Measurements from ENCODE around the gene PKDREJ. TPM values are rescaled to one million over a fixed set of nuclear protein-coding genes. Genes with fewer than 3 reads are reported as not detected.

PKDREJ gene
- total RNA-seq, 2 donors from 2014 or later = 0.12 to 0.13 TPM

DNA sequence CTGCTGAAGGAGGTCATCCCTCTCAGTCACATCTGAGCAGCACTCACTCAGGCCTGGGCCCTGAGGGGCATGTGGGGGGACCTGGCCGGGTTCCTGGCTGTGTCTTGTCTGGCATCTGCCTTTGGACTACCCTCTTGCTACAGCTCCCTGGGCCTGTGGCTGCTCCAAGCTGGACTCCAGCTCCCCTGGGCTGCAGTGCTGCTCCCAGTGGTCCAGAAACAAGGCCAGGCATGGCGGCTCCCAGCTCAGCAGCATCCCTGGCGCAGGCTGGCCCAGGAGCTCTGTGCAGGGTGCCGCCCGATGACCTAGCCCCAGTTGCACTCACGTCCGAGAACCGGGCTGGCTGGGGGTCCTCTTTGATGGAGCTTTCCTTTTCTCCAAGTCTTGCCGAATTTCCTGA lies 18.4 kb downstream of the PKDREJ start:
- ATAC-seq = no peak
- intact Hi-C loops (cut with DNase I) = loop anchor here in 1 of 2 donors (10.0 kb wide), 1 partner anchor 90 kb away; the partner anchor contains the start of gene PPARA
- no peak for DNase-seq

DNA sequence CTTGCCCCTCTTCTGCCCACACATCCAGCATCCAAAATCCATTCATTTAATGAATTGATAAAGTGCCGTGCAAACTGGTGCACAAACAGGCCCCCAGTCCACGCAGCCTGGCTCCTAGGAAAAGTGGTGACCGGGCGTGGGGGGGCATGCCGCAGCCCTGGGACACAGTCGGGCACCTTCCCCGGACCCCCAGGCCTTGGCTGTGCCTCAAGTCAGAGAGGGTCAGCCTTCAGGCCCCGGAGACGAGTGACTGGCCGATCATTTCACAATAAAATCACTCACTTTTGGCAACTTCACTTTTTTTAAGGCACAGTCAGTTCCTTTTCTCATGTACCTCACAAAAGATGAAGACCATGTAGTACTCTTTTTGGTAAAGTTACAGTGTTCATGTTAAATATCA lies 21.1 kb downstream of the PKDREJ start:
- intact Hi-C loops (cut with DNase I) = loop anchor here in 1 of 2 donors (10.0 kb wide), 1 partner anchor 87 kb away; the partner anchor contains the start of gene PPARA
- DNase-seq (no peak), ATAC-seq (no peak)

DNA sequence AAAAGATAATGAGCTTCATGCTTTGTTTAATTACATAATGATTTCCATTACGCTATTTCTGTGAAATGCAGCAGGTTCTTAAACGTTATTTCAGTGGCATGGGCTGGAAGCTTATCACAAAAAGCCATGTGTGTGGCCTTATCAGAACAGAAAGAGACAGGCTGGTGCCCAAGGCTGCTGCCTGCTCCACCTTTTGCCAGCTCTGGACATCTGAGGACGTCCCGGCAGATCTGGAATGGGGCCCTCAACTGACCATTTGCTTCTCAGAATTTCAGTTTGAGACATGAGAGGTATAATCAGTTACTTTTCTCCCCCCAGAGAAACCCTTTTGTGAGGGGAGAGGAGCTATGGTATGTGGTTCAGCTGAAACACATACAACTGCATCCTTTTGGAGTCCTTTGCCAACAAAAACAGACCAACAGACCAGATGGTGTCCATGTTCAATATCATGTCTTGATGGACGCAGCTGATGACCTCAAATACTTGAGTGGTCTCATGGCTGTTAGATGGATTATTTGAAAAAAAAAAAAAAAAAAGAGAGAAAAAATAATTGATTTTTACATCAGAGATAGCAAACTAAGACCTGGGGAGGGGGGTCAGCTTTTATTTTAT lies 21.6 kb downstream of the PKDREJ start:
- peak; percentile 23 to 34 for ATAC-seq
- intact Hi-C loops (cut with DNase I) = loop anchor here in 1 of 2 donors (10.0 kb wide), 1 partner anchor 87 kb away; the partner anchor contains the start of gene PPARA
- DNase-seq = peak; percentile 40

DNA sequence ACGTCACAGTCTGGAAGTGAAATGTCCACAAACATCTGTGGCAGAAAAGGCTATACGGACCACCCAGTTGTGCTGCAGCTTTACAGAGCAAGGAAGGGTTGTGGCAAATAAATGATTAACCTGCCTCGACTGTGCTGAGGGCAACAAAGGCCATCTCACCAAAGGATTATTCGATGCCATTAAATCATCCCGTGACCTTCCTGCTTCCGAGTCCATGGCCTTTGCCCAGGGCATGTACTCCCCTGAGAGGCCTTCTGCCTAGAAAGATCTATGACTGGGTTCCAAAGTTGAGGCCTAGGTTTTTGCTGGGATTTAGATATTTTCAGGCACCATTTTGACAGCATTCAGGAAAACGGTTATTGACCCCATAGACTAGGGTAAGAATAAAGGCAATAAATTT lies 22.2 kb downstream of the PKDREJ start:
- ATAC-seq = no peak
- DNase-seq = no peak
- intact Hi-C loops (cut with DNase I) = loop anchor here in 1 of 2 donors (10.0 kb wide), 1 partner anchor 86 kb away; the partner anchor contains the start of gene PPARA

DNA sequence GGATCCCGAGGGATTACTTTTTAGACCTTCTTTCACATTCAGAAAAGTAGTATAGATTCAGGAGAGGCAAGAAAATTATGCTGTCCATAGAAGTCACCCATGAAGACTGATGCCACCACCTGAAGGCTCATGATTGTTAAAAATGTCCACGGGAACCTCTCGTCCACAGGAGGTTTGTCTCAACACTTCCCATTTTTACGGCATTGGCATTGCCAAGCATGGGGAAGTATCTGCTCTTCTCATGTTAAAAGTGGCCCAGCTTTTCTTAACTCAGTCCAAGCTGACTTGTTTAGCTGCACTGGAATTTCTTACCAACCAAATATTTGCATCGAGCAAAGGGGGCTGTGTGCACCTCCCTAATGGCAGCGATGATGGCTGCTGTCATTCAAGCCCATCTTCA lies 22.6 kb downstream of the PKDREJ start:
- no peak for DNase-seq
- no peak for ATAC-seq
- intact Hi-C loops (cut with DNase I) = loop anchor here in 1 of 2 donors (10.0 kb wide), 1 partner anchor 86 kb away; the partner anchor contains the start of gene PPARA

DNA sequence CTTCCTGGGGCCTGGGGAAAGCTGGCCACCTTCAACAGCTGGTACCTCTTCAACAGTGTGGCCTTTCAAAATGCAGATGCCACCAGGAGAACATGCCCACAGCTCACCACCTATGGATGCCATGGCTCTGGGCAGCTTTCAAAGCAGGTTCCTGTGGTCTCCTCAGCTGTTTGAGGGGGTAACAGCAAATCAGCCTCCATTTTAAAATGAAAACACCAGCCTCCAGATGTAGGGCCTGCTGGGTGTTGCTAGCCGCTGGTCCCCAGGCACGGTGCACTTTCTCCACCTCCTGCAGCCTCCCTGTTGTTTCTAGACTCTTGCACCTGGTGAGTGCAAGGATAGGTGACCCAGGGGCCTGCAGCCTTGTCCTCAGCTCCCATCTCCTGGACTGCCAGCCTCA lies 23.1 kb downstream of the PKDREJ start:
- no peak for ATAC-seq
- intact Hi-C loops (cut with DNase I) = loop anchor here in 1 of 2 donors (10.0 kb wide), 1 partner anchor 85 kb away; the partner anchor contains the start of gene PPARA
- no peak for DNase-seq

DNA sequence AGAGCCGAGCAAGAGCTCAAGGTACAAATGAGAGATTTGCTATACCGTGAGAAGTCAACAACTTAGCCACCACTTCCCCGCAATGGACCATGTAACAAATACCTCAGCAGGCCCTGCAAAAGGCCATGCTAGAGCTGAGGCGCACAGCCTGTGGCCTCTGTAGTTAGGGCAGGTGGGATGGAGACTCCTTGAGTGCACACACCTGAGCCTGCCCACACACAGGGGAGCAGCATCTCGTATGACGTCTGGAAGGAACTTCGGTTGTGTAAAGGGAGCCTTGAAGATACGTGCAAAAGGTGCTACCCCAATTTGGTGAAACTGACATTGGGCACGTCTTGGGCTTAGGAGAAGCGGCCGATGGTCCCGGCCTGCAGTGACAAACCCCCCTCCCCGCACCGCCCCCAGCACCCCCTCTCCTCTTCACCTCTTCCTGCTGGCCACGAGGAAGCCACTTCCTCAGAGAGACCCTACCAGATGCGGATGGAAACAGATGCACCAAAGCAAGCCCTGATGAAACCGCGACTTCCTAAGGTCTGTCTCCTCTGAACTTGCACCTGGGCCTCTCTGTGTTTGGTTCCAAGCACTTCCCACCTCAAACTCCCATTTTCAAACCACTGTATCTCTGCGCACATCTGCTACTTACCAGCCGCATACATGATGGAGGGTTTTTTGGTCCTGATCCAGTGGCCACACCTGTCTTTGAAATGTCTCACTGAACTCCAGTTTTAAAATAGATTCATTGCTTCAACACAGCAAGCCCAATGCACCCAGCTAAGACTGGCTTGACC lies 23.7 kb downstream of the PKDREJ start:
- ATAC-seq (no peak), DNase-seq (no peak)
- intact Hi-C loops (cut with DNase I) = loop anchor here in 1 of 2 donors (10.0 kb wide), 1 partner anchor 85 kb away; the partner anchor contains the start of gene PPARA

DNA sequence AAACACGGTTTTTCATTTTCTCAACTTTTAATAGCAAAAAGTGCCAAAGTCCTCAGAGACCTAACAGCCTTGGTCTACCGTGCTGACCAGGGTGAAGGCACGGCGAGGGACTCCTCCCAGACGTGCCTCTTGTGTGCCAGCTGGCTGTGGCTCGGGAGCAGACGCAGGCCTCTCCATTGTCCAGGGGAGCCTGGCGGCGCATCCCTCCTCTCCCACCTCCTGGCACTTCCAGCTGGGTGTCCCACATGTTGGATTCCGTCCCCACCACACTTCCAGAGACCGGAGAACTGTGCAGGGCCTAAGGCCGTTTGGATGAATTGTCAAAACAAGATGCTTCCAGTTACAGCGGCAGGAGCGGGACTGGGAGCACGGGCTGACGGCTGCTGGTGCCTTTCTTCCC lies 24.6 kb downstream of the PKDREJ start:
- ATAC-seq = peak; percentile 24 to 42
- intact Hi-C loops (cut with DNase I) = no loop called here
- DNase-seq = no peak

DNA sequence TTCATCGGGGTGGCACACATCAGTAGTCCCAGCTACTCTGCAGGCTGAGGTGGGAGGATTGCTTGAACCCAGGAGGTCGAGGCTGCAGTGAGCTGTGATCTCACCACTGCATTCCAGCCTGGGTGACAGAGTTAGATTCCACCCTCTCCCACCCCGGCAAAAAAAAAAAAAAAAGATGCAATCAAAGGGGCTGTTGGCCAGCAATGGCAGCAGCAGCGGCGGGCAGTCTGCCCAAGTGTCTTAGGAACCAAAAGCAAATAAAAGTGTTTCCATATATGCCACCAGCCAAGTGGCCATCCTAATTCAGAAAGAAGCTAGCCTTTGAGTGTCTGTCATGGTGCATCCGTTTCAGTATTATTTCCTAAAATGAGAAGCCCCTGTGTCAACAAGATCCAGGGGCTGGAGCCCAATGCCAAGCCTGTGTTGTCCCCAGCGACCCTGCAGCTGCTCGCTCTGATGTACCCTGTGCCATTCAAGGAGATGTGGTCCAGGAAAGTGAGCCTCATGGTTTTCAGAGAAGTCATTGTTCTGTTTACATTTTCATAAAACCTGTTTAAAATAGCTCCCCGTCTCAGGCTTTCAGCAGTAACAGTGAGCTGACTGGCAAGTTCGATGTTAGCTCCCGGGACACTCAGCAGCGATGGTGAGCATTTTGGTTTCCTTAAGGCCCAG lies 25.6 kb downstream of the PKDREJ start:
- intact Hi-C loops (cut with DNase I) = no loop called here
- ATAC-seq (peak in 1 of 2 donors; percentile 9), DNase-seq (peak; percentile 67)

DNA sequence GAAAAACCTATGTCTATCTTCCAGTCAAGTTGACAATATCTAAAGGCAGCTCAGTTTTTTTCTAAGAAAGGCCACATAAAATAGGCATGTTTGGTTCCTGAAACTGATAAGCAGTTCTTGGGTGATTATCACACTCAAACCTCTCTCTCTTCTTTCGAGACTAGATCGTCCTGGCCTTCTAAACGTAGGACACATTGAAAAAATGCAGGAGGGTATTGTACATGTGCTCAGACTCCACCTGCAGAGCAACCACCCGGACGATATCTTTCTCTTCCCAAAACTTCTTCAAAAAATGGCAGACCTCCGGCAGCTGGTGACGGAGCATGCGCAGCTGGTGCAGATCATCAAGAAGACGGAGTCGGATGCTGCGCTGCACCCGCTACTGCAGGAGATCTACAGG lies 28.2 kb downstream of the PKDREJ start:
- intact Hi-C loops (cut with DNase I) = no loop called here
- ATAC-seq (no peak), DNase-seq (no peak)

DNA sequence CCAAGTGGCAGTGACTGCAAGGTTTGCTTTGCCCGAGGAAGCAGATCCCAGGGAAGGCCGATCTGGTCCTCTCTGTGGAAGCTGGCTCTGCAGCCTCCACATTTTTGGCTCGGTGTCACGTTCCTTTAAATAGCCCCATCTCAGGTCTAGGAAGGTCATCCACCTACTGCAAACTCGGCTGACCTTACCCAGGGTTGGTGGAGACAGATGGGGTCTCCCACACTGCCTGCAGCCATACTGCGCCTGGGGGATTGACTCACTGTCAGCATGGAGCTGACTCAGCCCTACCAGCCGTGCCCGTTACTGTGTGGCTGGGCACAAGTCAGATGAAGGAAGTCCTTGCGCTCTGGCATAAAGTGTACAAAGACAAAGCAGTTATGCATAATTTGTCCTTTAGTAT lies 29.9 kb downstream of the PKDREJ start:
- intact Hi-C loops (cut with DNase I) = no loop called here
- DNase-seq (peak; percentile 61), ATAC-seq (peak; percentile 86 to 95)

DNA sequence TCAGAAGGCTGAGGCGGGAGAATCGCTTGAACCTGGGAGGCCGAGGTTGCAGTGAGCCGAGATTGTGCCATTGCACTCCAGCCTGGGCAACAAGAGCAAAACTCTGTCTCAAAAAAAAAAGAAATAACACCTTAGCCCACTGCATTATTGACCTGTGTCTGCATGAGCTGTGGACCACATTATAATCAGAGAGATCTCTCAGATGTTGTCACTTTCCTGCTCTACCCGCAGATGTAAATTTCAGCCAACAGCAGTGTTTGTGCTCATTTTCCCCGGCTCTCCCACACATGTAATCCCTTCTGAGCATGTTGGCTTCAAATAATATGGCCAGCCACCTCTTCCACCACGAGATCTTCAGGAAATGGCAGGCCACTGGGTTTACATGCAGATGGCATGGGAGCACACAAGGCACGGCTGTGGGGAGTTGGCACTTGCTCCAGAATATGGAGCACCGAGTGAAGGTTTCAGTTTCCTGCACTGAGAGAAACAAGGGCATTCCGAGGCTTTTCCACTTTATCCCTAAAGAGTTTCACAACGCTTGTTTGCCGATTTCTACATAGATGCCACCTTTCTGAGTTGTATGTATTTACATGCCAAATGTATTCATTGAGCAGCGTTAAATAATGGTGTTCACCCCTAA lies 32.8 kb downstream of the PKDREJ start:
- ATAC-seq = no peak
- intact Hi-C loops (cut with DNase I) = no loop called here

DNA sequence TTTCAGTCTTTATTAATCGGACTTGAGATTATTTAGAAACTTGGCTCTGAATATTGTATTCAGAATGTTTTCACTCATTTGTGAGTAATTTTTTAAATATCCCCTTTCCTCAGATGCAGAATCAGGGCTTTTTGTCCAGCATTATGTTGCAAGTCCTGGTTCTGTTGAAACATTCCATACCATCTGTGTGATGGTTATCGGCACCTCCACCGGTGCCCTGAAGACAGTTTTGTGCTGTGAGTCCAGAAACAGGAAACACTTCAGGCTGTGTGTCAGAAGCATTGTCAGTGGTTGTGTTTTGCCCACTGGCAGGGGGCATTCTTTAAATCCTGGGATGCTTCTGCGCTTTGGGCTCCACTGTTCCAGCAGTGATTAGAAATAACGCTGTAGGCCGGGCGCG lies 33.4 kb downstream of the PKDREJ start:
- intact Hi-C loops (cut with DNase I) = no loop called here
- no peak for ATAC-seq
- DNase-seq = no peak

More for the DNA sequence above, 32.8 kb downstream of the PKDREJ start:
- no peak for DNase-seq

DNA sequence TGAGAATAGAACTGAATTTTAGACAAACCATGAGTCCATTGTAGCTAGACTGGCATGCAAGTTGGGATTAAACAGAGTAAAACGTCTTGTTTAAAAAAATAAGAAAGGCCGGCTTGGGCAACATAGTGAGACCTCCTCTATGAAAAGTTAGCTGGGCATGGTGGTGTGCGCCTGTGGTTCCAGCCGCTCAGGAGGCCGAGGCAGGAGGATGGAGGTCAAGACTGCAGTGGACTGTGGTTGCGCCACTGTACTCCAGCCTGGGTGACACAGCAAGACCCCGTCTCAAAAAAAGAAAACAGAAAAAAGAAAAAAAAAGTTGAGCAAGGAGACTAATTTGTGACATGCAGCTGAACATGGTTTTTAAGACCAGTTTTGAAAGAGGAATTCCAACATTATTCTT lies 36.6 kb downstream of the PKDREJ start:
- no peak for ATAC-seq
- DNase-seq = no peak
- intact Hi-C loops (cut with DNase I) = no loop called here

DNA sequence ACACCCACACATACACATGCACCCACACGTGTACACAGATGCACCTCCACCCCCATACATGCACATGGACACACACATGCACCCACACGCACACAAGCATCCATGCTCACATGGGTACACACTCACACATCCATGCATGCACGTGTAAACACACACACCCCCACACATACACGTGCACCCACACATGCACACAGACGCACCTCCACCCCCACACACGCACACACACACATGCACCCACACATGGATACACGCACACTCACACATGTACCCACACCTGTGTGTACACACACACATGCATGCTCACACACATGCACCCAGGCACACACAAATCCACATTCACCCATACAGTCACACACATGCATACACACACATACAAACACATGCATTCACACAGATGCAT lies 37.5 kb downstream of the PKDREJ start:
- intact Hi-C loops (cut with DNase I) = no loop called here
- DNase-seq (no peak), ATAC-seq (no peak)

DNA sequence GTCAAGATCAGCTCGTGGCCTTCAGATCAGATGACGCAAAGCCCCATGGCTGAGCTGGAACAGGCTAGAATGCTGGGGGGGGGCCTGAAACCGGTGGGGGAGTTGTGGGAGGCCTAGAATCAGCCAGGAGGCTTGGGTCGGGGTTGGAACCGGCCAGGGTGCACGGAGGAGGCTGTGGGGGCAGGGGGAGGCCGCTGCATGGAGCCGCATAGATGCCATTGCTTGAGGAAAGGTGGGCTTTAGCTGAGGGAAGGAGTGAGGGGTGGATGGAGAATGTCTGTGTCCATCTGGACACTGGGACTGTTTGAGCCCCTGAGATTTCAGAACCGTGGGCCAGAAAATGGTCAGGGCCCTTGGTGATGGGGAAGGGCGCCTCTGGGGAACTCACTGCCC lies 38.2 kb downstream of the PKDREJ start:
- no peak for DNase-seq
- intact Hi-C loops (cut with DNase I) = no loop called here
- ATAC-seq = no peak

DNA sequence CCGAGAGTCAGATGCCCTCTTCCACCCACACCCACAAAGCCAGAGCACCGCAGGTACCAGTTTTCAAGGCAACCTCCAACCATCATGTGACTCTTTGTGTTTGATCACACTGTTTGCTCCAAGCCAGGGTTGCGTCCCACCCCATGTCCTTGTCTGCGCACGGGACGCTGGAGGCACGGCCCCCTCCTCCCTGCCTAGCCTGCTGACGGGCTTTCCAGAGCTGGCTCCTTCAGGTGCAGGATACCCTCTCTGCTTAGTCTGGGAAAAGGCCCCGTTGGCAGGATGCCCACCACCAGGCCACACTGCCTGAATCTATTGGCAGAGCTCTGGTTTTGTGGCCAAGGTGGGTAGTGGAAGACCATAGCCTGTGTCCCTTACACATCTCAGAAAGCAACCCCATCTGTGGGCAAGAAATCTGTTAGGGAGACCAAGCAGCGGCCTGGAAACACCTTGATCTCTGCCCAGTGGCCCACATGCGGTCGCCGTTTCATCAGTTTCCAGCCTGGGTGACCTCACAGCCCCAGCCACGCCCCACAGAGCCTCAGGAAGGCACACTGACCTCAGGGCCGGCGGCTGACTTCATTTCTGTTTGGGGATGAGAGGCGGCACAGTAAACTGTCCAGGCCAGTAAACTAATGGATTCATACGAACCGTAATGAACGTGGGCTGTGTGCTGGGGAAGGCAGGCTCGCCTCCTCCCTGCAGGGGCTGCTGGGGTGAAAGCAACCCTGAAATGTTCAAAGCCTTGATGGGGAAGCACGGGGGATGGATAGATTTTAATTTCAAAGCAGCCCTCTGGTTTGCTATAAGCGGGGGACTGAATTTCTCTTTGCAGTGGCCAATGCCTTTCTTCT lies 38.9 kb downstream of the PKDREJ start:
- intact Hi-C loops (cut with DNase I) = no loop called here
- ATAC-seq (no peak), DNase-seq (no peak)

DNA sequence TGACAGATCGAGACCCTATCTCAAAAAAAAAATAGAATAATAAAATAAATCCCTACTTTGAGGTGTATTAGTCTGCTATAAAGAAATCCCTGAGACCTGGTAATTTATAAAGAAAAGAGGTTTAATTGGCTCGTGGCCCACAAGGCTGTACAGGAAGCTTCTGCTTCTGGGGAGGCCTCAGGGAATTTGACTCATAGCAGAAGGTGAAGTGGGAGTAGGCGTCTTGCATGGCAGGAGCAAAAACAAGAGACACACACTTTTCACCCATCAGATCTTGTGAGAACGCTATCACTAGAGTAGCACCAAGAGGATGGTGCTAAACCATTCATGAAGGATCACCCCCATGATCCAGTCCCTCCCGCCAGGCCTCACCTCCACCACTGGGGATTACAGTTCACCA lies 42.2 kb downstream of the PKDREJ start:
- DNase-seq (no peak), ATAC-seq (no peak)
- intact Hi-C loops (cut with DNase I) = no loop called here

Data from left cardiac atrium (tissue), 4 donors.